ENCODE results near the gene HLA-DQA1. TPM values are rescaled to one million over a fixed set of nuclear protein-coding genes. Genes with fewer than 3 reads are reported as not detected.

Gene HLA-DQA1
- total and polyA plus RNA-seq, 10 donors, result 19.1 to 441 (median 228) TPM

GRCh38 chr6:32689531-32690501 is 52.6 kb downstream of the HLA-DQA1 start:
- no peaks in the 10 kb centered on the region for H3K36me3 ChIP-seq
- H3K9me3 ChIP-seq, result no peaks in the 10 kb centered on the region
- intact Hi-C loops (cut with DNase I; ENCODE audit: low total_unique reads), result no loop called here
- WGBS, 5 donors, result 44 to 62% (median 55%) methylated on average over 5 of the region's 5 CpGs
- peaks cover 0 to 58% (median 23%) of the 10 kb centered on the region in 6 donors for H3K4me1 ChIP-seq
- TF ChIP-seq POLR2A (IDR thresholded peaks at IDR 0.05) (peak in 1 of 3 donors; percentile 58), POLR2AphosphoS5 (IDR thresholded peaks at IDR 0.05) (no peak), CTCF (IDR thresholded peaks at IDR 0.05 in 8 of 11, conservative IDR thresholded peaks at IDR 0.05 in 3 of 11) (no peak)
- H3K27ac ChIP-seq, result peak overlapping the region in 7 of 8 donors; percentile 16 to 85 (median 74)
- H3K4me3 ChIP-seq, result no peak overlapping the region
- no peak for DNase-seq
- no peaks in the 10 kb centered on the region for H3K27me3 ChIP-seq (replicated peaks in 1 of 7)

GRCh38 chr6:32692019-32692418 is 54.8 kb downstream of the HLA-DQA1 start:
- no peak for DNase-seq
- intact Hi-C loops (cut with DNase I; ENCODE audit: low total_unique reads), result no loop called here
- peak overlapping the region in 3 of 8 donors; percentile 37 to 74 (median 73) for H3K27ac ChIP-seq

More at GRCh38 chr6:32692019-32692418, 54.8 kb downstream of the HLA-DQA1 start:
- Histone ChIP-seq H3K9me3 (peaks cover 0 to 3% (median 0%) of the 10 kb centered on the region in 8 donors), H3K36me3 (no peaks in the 10 kb centered on the region), H3K4me1 (peaks cover 0 to 38% (median 8%) of the 10 kb centered on the region in 6 donors), H3K4me3 (no peak overlapping the region), H3K27me3 (replicated peaks in 1 of 7) (no peaks in the 10 kb centered on the region)
- peak in 1 of 3 donors; percentile 67 for TF ChIP-seq POLR2AphosphoS5 (IDR thresholded peaks at IDR 0.05)
- peak in 9 of 11 experiments; percentile 22 to 78 (median 64) for TF ChIP-seq CTCF (IDR thresholded peaks at IDR 0.05 in 8 of 11, conservative IDR thresholded peaks at IDR 0.05 in 3 of 11)
- TF ChIP-seq POLR2A (IDR thresholded peaks at IDR 0.05), result no peak
- WGBS, 5 donors, result 0 to 4% (median 0%) methylated on average over 1 of the region's 1 CpG

Other genes starting within 250 kb of the HLA-DQA1 start
- gene BTNL2, start 230.2 kb upstream of the HLA-DQA1 start, total RNA-seq, result not detected
- gene BTNL2, start 230.2 kb upstream of the HLA-DQA1 start, polyA plus RNA-seq, result not detected
- gene HLA-DRA, start 197.5 kb upstream of the HLA-DQA1 start, total RNA-seq, result 1,000 to 10,000 TPM; 1,127 to 2,096 (median 1,509) TPM
- 1,000 to 10,000 TPM; 1,837 to 2,800 (median 2,098) TPM for gene HLA-DRA, start 197.5 kb upstream of the HLA-DQA1 start, polyA plus RNA-seq
- 100 to 1,000 TPM in 4 of 7 donors, 10 to 100 TPM in 1, 1 to 10 TPM in 2; 1.9 to 633 (median 121) TPM for gene HLA-DRB5, start 107.1 kb upstream of the HLA-DQA1 start, total RNA-seq
- 10 to 100 TPM in 1 of 3 donors, 1 to 10 TPM in 2; 3.0 to 18.6 (median 3.5) TPM for gene HLA-DRB5, start 107.1 kb upstream of the HLA-DQA1 start, polyA plus RNA-seq
- 100 to 1,000 TPM; 158 to 779 (median 365) TPM for gene HLA-DRB1, start 47.6 kb upstream of the HLA-DQA1 start, total RNA-seq
- gene HLA-DRB1, start 47.6 kb upstream of the HLA-DQA1 start, polyA plus RNA-seq, result 100 to 1,000 TPM; 450 to 729 (median 573) TPM
- 100 to 1,000 TPM in 4 of 7 donors, 10 to 100 TPM in 2, 1 to 10 TPM in 1; 6.1 to 271 (median 120) TPM for gene HLA-DQB1, start 29.3 kb downstream of the HLA-DQA1 start, total RNA-seq
- 1,000 to 10,000 TPM in 1 of 3 donors, 100 to 1,000 TPM in 2; 383 to 1,152 (median 620) TPM for gene HLA-DQB1, start 29.3 kb downstream of the HLA-DQA1 start, polyA plus RNA-seq
- gene HLA-DQA2, start 104.0 kb downstream of the HLA-DQA1 start, total RNA-seq, result 10 to 100 TPM in 4 of 7 donors, 1 to 10 TPM in 2, under 1 TPM in 1; 0.46 to 84.9 (median 10.9) TPM
- under 1 TPM; 0.10 to 0.29 (median 0.24) TPM for gene HLA-DQA2, start 104.0 kb downstream of the HLA-DQA1 start, polyA plus RNA-seq
- 10 to 100 TPM in 3 of 7 donors, 1 to 10 TPM in 3, not detected in 1; 1.0 to 72.6 (median 12.6) TPM for gene HLA-DQB2, start 126.1 kb downstream of the HLA-DQA1 start, total RNA-seq
- gene HLA-DQB2, start 126.1 kb downstream of the HLA-DQA1 start, polyA plus RNA-seq, result under 1 TPM in 2 of 3 donors, not detected in 1; 0.88 to 0.96 TPM
- 10 to 100 TPM; 30.7 to 50.7 (median 43.9) TPM for gene HLA-DOB, start 179.6 kb downstream of the HLA-DQA1 start, total RNA-seq
- gene HLA-DOB, start 179.6 kb downstream of the HLA-DQA1 start, polyA plus RNA-seq, result 100 to 1,000 TPM; 112 to 179 (median 141) TPM
- gene TAP2, start 201.3 kb downstream of the HLA-DQA1 start, total RNA-seq, result 100 to 1,000 TPM in 1 of 7 donors, 10 to 100 TPM in 6; 33.0 to 106 (median 77.9) TPM
- 10 to 100 TPM; 26.4 to 40.9 (median 34.0) TPM for gene TAP2, start 201.3 kb downstream of the HLA-DQA1 start, polyA plus RNA-seq
- 100 to 1,000 TPM; 109 to 156 (median 147) TPM for gene PSMB8, start 206.6 kb downstream of the HLA-DQA1 start, total RNA-seq
- gene PSMB8, start 206.6 kb downstream of the HLA-DQA1 start, polyA plus RNA-seq, result 100 to 1,000 TPM; 248 to 288 (median 279) TPM
- gene TAP1, start 216.3 kb downstream of the HLA-DQA1 start, total RNA-seq, result 100 to 1,000 TPM; 108 to 172 (median 147) TPM
- gene TAP1, start 216.3 kb downstream of the HLA-DQA1 start, polyA plus RNA-seq, result 100 to 1,000 TPM in 2 of 3 donors, 10 to 100 TPM in 1; 98.5 to 154 (median 133) TPM
- 100 to 1,000 TPM; 141 to 206 (median 169) TPM for gene PSMB9, start 216.8 kb downstream of the HLA-DQA1 start, total RNA-seq
- 100 to 1,000 TPM; 172 to 328 (median 204) TPM for gene PSMB9, start 216.8 kb downstream of the HLA-DQA1 start, polyA plus RNA-seq